ENCODE results near the gene MOGAT2.
"Not testable (repeated sequence)": the region's sequence is repeated elsewhere in the genome, so short reads cannot be mapped to it uniquely, and the experiment has no call there.

The MOGAT2 gene

GRCh38 chr11:75717608-75718418 is at the start of gene MOGAT2:
TSS of gene MOGAT2 (plus strand) at chr11:75717838. CDS start at chr11:75717889, 51 bp downstream.
- no peaks in the 10 kb centered on the region for H3K36me3 Mint-ChIP-seq
- H3K9me3 Mint-ChIP-seq = no peaks in the 10 kb centered on the region
- no peak within 1 kb of the TSS for H3K27ac Mint-ChIP-seq
- DNase-seq (ENCODE audit: low spot score in 2 of 2) (no peak), ATAC-seq (ENCODE audit: low read depth) (no peak)
- no peak within 1 kb of the TSS for H3K4me3 Mint-ChIP-seq
- H3K27me3 Mint-ChIP-seq = peaks cover 6% of the 10 kb centered on the region
- peaks cover 3% of the 10 kb centered on the region for H3K4me1 Mint-ChIP-seq

DNA sequence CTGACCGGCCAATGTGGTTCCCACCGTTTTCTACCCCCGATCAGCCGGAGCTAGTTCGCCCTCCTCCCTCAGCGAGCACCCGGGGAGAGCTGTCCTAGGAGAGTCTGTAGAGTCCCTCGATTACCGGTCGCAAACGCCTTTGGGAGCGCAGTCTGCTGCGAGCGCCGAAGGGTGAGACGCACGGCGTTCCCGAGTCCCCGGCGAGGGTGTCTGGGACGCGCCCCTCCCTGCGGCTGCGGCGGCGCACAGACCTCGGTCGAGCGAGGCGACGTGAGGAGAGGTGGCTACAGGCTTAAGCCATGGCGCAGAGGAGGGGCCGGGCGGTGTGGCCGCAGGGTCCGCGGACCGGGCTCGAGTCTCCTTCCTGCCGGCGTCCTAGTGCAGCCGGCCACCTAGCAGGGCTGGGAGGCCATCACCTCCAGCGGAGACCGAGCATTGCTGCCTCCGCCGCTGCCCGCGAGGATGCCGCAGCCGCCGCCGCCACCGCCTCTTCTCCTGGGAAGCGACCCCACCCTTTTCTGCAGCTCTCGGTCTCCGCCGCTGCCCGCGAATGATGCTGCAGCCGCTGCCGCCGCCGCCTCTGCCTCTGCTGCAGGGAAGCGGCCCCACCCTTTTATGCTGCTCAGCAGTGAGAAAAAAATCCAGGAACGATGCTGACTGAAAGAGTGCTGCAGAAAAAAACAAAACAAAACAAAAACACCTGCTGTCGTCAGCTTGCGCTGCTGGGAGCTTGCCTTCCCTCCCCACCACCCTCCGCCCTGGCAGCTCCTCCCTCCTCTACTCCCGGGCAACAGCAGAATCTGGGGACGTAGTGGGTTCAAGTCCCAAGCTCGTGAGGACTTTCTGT is 49.0 kb upstream of the MOGAT2 start, which contains the start of gene MAP6:
Gene MAP6 (minus strand): TSS at position 588 of the 847 bp plus-strand sequence. CDS start 669 bp downstream, outside the sequence.
- Mint-ChIP-seq H3K4me3 (peak within 1 kb of the TSS; percentile 87), H3K27me3 (peaks cover 27% of the 10 kb centered on the region), H3K9me3 (no peaks in the 10 kb centered on the region), H3K27ac (no peak within 1 kb of the TSS), H3K36me3 (no peaks in the 10 kb centered on the region), H3K4me1 (peaks cover 11% of the 10 kb centered on the region)
- peak in 1 of 2 donors; percentile 49 for DNase-seq (ENCODE audit: low spot score in 2 of 2)
- peak; percentile 42 for ATAC-seq (ENCODE audit: low read depth)

GRCh38 chr11:75673977-75674582 is 43.6 kb upstream of the MOGAT2 start:
- ATAC-seq (ENCODE audit: low read depth) = peak; percentile 38
- H3K27ac Mint-ChIP-seq = no peak overlapping the region
- peaks cover 3% of the 10 kb centered on the region for H3K27me3 Mint-ChIP-seq
- no peaks in the 10 kb centered on the region for H3K4me1 Mint-ChIP-seq
- no peaks in the 10 kb centered on the region for H3K36me3 Mint-ChIP-seq
- H3K9me3 Mint-ChIP-seq = no peaks in the 10 kb centered on the region
- no peak overlapping the region for H3K4me3 Mint-ChIP-seq
- no peak for DNase-seq (ENCODE audit: low spot score in 2 of 2)

DNA sequence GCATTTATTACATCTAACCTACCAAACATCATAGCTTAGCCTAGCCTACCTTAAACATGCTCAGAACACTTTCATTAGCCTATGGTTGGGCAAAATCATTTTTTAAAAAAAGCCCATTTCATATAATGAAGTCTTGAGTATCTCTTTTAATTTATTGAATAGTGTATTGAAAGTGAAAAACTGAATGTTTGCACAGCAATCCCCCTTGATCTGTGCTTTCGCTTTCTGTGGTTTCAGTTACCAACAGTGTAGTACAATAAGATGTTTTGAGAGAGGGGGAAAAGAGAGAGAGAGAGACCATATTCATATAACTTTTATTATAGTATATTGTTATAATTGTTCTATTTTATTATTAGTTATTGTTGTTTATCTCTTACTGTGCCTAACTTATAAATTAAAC is 40.4 kb upstream of the MOGAT2 start:
- Mint-ChIP-seq H3K4me3 (no peak overlapping the region), H3K4me1 (no peaks in the 10 kb centered on the region), H3K27me3 (no peaks in the 10 kb centered on the region), H3K9me3 (no peaks in the 10 kb centered on the region), H3K27ac (no peak overlapping the region), H3K36me3 (no peaks in the 10 kb centered on the region)
- ATAC-seq (ENCODE audit: low read depth) = no peak
- no peak for DNase-seq (ENCODE audit: low spot score in 2 of 2)

DNA sequence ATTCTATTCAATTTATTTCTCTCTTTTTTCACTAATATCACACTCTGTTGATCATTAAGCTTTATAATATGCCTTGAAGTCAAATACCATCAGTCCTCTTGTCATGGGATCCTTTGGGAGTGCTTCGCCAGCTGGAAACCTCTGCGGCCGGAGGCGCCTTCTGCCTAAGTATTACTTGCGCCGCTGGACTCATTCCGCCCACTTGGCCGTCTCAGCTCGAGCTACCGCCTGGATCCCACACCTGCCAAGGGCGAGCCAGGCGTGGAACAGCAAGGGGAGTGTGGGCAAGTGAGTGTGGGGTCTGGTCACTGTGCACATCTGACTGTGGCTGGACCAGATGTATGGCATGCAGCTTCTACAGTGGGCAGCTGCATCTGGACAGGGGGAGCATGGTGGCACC is 39.7 kb upstream of the MOGAT2 start:
- no peak for ATAC-seq (ENCODE audit: low read depth)
- Mint-ChIP-seq H3K4me1 (no peaks in the 10 kb centered on the region), H3K36me3 (peaks cover 2% of the 10 kb centered on the region), H3K4me3 (no peak overlapping the region), H3K27ac (no peak overlapping the region), H3K9me3 (peaks cover 2% of the 10 kb centered on the region), H3K27me3 (peaks cover 2% of the 10 kb centered on the region)
- no peak for DNase-seq (ENCODE audit: low spot score in 2 of 2)

DNA sequence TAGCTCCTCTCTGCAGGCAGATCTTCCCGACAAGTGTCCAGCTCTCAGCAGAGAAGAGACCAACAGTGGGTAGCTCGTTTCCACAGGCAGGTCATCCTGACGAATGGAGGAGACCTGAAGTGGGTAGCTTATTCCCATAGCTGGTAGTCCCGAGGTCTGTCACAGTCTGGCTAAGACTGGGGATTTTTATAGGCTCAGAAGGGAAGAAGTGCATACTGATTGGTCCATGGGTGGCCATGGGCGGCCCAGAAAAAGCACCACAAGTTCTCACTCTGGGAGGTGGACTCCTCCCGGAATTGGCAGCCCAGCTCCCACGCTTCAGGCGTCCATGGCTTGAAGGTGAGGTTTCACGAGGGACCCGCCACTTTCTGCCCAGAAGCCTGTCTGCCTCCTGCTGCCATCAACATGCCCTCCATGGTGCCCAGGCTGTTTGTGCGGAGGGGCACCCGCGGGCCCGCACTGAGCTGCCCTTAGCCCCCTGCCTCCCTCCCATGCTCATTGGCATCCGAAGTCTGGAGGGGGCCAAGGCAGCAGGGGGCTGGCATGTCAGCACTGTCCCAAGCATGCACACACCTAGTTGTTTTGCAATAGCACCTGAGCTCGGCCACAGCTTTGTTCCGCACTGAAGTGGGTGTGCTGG is 38.9 kb upstream of the MOGAT2 start:
- H3K9me3 Mint-ChIP-seq = peaks cover 2% of the 10 kb centered on the region

GRCh38 chr11:75679566-75679965 is 38.1 kb upstream of the MOGAT2 start:
- peaks cover 2% of the 10 kb centered on the region for H3K36me3 Mint-ChIP-seq
- peaks cover 5% of the 10 kb centered on the region for H3K4me1 Mint-ChIP-seq
- ATAC-seq (ENCODE audit: low read depth) = no peak
- DNase-seq (ENCODE audit: low spot score in 2 of 2) = no peak
- H3K9me3 Mint-ChIP-seq = peaks cover 2% of the 10 kb centered on the region
- H3K27ac Mint-ChIP-seq = no peak overlapping the region
- H3K4me3 Mint-ChIP-seq = no peak overlapping the region
- peaks cover 5% of the 10 kb centered on the region for H3K27me3 Mint-ChIP-seq

More for the DNA sequence above, 38.9 kb upstream of the MOGAT2 start:
- Mint-ChIP-seq H3K4me1 (peaks cover 2% of the 10 kb centered on the region), H3K27ac (no peak overlapping the region), H3K36me3 (peaks cover 2% of the 10 kb centered on the region), H3K4me3 (no peak overlapping the region), H3K27me3 (peaks cover 4% of the 10 kb centered on the region)
- DNase-seq (ENCODE audit: low spot score in 2 of 2) (no peak), ATAC-seq (ENCODE audit: low read depth) (no peak)

GRCh38 chr11:75683856-75684255 is 33.8 kb upstream of the MOGAT2 start:
- Mint-ChIP-seq H3K27me3 (peaks cover 14% of the 10 kb centered on the region), H3K36me3 (peaks cover 17% of the 10 kb centered on the region), H3K9me3 (peaks cover 18% of the 10 kb centered on the region)
- H3K4me3 Mint-ChIP-seq; H3K27ac Mint-ChIP-seq; H3K4me1 Mint-ChIP-seq; ATAC-seq (ENCODE audit: low read depth); DNase-seq (ENCODE audit: low spot score in 2 of 2): not testable (repeated sequence)

- H3K27ac Mint-ChIP-seq = peak overlapping the region; percentile 92
- DNase-seq (ENCODE audit: low spot score in 2 of 2) (peak in 1 of 2 donors; percentile 51), ATAC-seq (ENCODE audit: low read depth) (peak; percentile 92)
- peak overlapping the region; percentile 69 for H3K4me3 Mint-ChIP-seq
- H3K27me3 Mint-ChIP-seq = peaks cover 9% of the 10 kb centered on the region
- peaks cover 24% of the 10 kb centered on the region for H3K4me1 Mint-ChIP-seq
- H3K36me3 Mint-ChIP-seq = peaks cover 14% of the 10 kb centered on the region
- peaks cover 15% of the 10 kb centered on the region for H3K9me3 Mint-ChIP-seq
Measured at GRCh38 chr11:75689863-75690609, 27.6 kb upstream of the MOGAT2 start.

- ATAC-seq (ENCODE audit: low read depth) (no peak), DNase-seq (ENCODE audit: low spot score in 2 of 2) (no peak)
- Mint-ChIP-seq H3K9me3 (peaks cover 2% of the 10 kb centered on the region), H3K36me3 (peaks cover under 1% of the 10 kb centered on the region), H3K27me3 (peaks cover under 1% of the 10 kb centered on the region), H3K27ac (no peak overlapping the region), H3K4me1 (peaks cover 24% of the 10 kb centered on the region), H3K4me3 (no peak overlapping the region)
Measured at GRCh38 chr11:75691804-75692203, 25.8 kb upstream of the MOGAT2 start.

DNA sequence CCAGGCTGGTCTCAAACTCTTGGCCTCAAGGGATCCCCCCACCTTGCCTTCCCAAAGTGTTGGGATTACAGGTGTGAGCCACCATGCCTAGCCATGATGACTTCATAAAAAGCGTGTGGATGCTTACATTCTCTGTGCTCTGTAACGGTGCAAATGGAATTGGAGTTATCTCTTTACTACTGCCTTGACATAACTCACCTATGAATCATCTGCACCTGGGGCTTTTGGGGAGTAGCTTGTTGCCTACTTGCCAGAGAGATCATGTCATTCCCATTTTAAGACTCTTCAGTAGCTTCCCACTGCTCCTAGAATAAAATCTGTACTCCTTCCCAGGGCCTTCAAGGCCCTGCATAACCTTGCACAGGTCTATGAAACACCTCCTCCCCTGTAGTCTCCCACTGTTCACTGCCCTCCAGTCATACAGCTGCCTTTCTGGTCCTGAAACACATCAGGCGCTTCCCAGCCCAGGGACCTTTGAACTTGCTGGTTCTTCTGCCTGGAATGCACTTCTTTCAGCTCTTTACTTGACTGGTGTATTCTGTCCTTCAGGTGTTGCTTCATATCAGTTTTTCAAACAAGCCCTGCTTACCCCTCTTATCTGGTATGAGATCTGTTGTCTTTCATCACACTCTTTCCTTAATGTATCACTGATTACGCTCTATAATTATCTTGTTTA is 19.6 kb upstream of the MOGAT2 start:
- Mint-ChIP-seq H3K4me3 (no peak overlapping the region), H3K27ac (no peak overlapping the region), H3K27me3 (peaks cover 10% of the 10 kb centered on the region), H3K9me3 (peaks cover 2% of the 10 kb centered on the region), H3K36me3 (no peaks in the 10 kb centered on the region), H3K4me1 (no peaks in the 10 kb centered on the region)
- DNase-seq (ENCODE audit: low spot score in 2 of 2) (no peak), ATAC-seq (ENCODE audit: low read depth) (no peak)

- Mint-ChIP-seq H3K4me1 (peaks cover 4% of the 10 kb centered on the region), H3K27ac (no peak overlapping the region), H3K9me3 (no peaks in the 10 kb centered on the region), H3K36me3 (no peaks in the 10 kb centered on the region), H3K27me3 (peaks cover 18% of the 10 kb centered on the region), H3K4me3 (no peak overlapping the region)
- DNase-seq (ENCODE audit: low spot score in 2 of 2) (no peak), ATAC-seq (ENCODE audit: low read depth) (no peak)
Measured at GRCh38 chr11:75700940-75701339, 16.7 kb upstream of the MOGAT2 start.

All from memory B cell (primary cell).